H7 (cell line): ENCODE data around the gene ARHGAP18. TPM values are rescaled to one million over a fixed set of nuclear protein-coding genes. Genes with fewer than 3 reads are reported as not detected.

ENCODE experiments used
- DNase-seq: peaks from one replicate; pipeline ENCODE4 v3.0.0; 2012
- H3K27me3 ChIP-seq: 2 replicates; pipeline ENCODE4 v1.6.0; 2011; ENCODE audit warnings: mild to moderate bottlenecking, low read length; ENCODE audit not compliant: control insufficient read depth, insufficient read depth
- H3K36me3 ChIP-seq: replicated peaks from 2 replicates; pipeline ENCODE4 v1.5.1; 2011; ENCODE audit warnings: low read length; ENCODE audit not compliant: control insufficient read depth, insufficient read depth
- H3K4me3 ChIP-seq: 2 replicates; pipeline ENCODE4 v1.5.1; 2011; ENCODE audit warnings: low read depth, mild to moderate bottlenecking, control low read depth, low read length, moderate library complexity; ENCODE audit not compliant: insufficient read depth
- total RNA-seq: library from RNA; depleted of rRNA; stranded (reverse); fragments of >200 nt; shearing (Covaris generic); gene quantifications from 2 replicates; pipeline ENCODE4 v1.2.3, GENCODE V29; 2014

ARHGAP18 gene
- total RNA-seq, 1 experiment from 2014 or later: 3.9 TPM

GRCh38 chr6:129659590-129660345 lies 50.2 kb downstream of the ARHGAP18 start:
- no peak overlapping the region for H3K4me3 ChIP-seq
- DNase-seq: no peak
- H3K36me3 ChIP-seq: no peaks in the 10 kb centered on the region
- H3K27me3 ChIP-seq: no peaks in the 10 kb centered on the region

- Histone ChIP-seq H3K36me3 (no peaks in the 10 kb centered on the region), H3K4me3 (no peak overlapping the region), H3K27me3 (no peaks in the 10 kb centered on the region)
- DNase-seq: no peak
Observed at GRCh38 chr6:129659167-129659566, 50.8 kb downstream of the ARHGAP18 start.

- no peaks in the 10 kb centered on the region for H3K36me3 ChIP-seq
- no peak overlapping the region for H3K4me3 ChIP-seq
- DNase-seq: no peak
- no peaks in the 10 kb centered on the region for H3K27me3 ChIP-seq
Observed at GRCh38 chr6:129657483-129657882, 52.5 kb downstream of the ARHGAP18 start.

GRCh38 chr6:129655334-129655733 lies 54.6 kb downstream of the ARHGAP18 start:
- no peak overlapping the region for H3K4me3 ChIP-seq
- no peak for DNase-seq
- H3K36me3 ChIP-seq: no peaks in the 10 kb centered on the region

GRCh38 chr6:129653746-129654145 lies 56.2 kb downstream of the ARHGAP18 start:
- no peak for DNase-seq

More at GRCh38 chr6:129655334-129655733, 54.6 kb downstream of the ARHGAP18 start:
- H3K27me3 ChIP-seq: no peaks in the 10 kb centered on the region

GRCh38 chr6:129653229-129653628 lies 56.7 kb downstream of the ARHGAP18 start:
- no peak overlapping the region for H3K4me3 ChIP-seq
- no peaks in the 10 kb centered on the region for H3K27me3 ChIP-seq
- H3K36me3 ChIP-seq: no peaks in the 10 kb centered on the region
- DNase-seq: no peak

More at GRCh38 chr6:129653746-129654145, 56.2 kb downstream of the ARHGAP18 start:
- H3K4me3 ChIP-seq: no peak overlapping the region
- no peaks in the 10 kb centered on the region for H3K27me3 ChIP-seq
- H3K36me3 ChIP-seq: no peaks in the 10 kb centered on the region

GRCh38 chr6:129651291-129651691 lies 58.7 kb downstream of the ARHGAP18 start:
- no peak for DNase-seq

GRCh38 chr6:129648819-129649491 lies 61.0 kb downstream of the ARHGAP18 start:
- no peaks in the 10 kb centered on the region for H3K36me3 ChIP-seq
- H3K27me3 ChIP-seq: no peaks in the 10 kb centered on the region
- H3K4me3 ChIP-seq: no peak overlapping the region
- no peak for DNase-seq

More at GRCh38 chr6:129651291-129651691, 58.7 kb downstream of the ARHGAP18 start:
- Histone ChIP-seq H3K4me3 (no peak overlapping the region), H3K27me3 (no peaks in the 10 kb centered on the region), H3K36me3 (no peaks in the 10 kb centered on the region)

GRCh38 chr6:129647044-129647443 lies 62.9 kb downstream of the ARHGAP18 start:
- Histone ChIP-seq H3K4me3 (no peak overlapping the region), H3K36me3 (no peaks in the 10 kb centered on the region), H3K27me3 (no peaks in the 10 kb centered on the region)
- no peak for DNase-seq

- H3K4me3 ChIP-seq: no peak overlapping the region
- DNase-seq: no peak
- no peaks in the 10 kb centered on the region for H3K27me3 ChIP-seq
- no peaks in the 10 kb centered on the region for H3K36me3 ChIP-seq
Observed at GRCh38 chr6:129646642-129647041, 63.3 kb downstream of the ARHGAP18 start.

- no peaks in the 10 kb centered on the region for H3K36me3 ChIP-seq
- no peak overlapping the region for H3K4me3 ChIP-seq
- no peaks in the 10 kb centered on the region for H3K27me3 ChIP-seq
- no peak for DNase-seq
Observed at GRCh38 chr6:129645830-129646579, 64.0 kb downstream of the ARHGAP18 start.

- no peak overlapping the region for H3K4me3 ChIP-seq
- no peaks in the 10 kb centered on the region for H3K27me3 ChIP-seq
- no peak for DNase-seq
- no peaks in the 10 kb centered on the region for H3K36me3 ChIP-seq
Observed at GRCh38 chr6:129645106-129645829, 64.7 kb downstream of the ARHGAP18 start.

- Histone ChIP-seq H3K4me3 (no peak overlapping the region), H3K36me3 (no peaks in the 10 kb centered on the region), H3K27me3 (no peaks in the 10 kb centered on the region)
- DNase-seq: no peak
Observed at GRCh38 chr6:129644567-129645015, 65.4 kb downstream of the ARHGAP18 start.

- no peaks in the 10 kb centered on the region for H3K27me3 ChIP-seq
- H3K36me3 ChIP-seq: no peaks in the 10 kb centered on the region
- H3K4me3 ChIP-seq: no peak overlapping the region
- no peak for DNase-seq
Observed at GRCh38 chr6:129643968-129644367, 66.0 kb downstream of the ARHGAP18 start.
